Activated CD8-positive, alpha-beta memory T cell treated with anti-CD3 and anti-CD28 coated beads for 36 hours (primary cell): Measurements from ENCODE around the gene SMG7. TPM values are rescaled to one million over a fixed set of nuclear protein-coding genes. Genes with fewer than 3 reads are reported as not detected.

Source experiments
- CTCF ChIA-PET: fragments of 350-600 bp; sonication (Branson Sonifier 250); formaldehyde crosslinking; loops from one replicate; lab custom pipeline; 2021; ENCODE audit warnings: antibody characterized with exemption; lab: Charles Lee
- POLR2A ChIA-PET: fragments of 350-600 bp; sonication (Branson Sonifier 250); formaldehyde crosslinking; loops from one replicate; lab custom pipeline; 2021; ENCODE audit warnings: antibody characterized with exemption; lab: Charles Lee
- total RNA-seq, 2 experiments: library from RNA; stranded (reverse); gene quantifications; one replicate each; pipeline ENCODE4 v1.2.3, GENCODE V29; 2021

Gene SMG7
- total RNA-seq, 2 experiments from 2014 or later, result 72.3 to 75.9 TPM

GRCh38 chr1:183498342-183498991 is 26.2 kb downstream of the SMG7 start:
- ChIA-PET CTCF (no interaction called here), POLR2A (no interaction called here)

DNA sequence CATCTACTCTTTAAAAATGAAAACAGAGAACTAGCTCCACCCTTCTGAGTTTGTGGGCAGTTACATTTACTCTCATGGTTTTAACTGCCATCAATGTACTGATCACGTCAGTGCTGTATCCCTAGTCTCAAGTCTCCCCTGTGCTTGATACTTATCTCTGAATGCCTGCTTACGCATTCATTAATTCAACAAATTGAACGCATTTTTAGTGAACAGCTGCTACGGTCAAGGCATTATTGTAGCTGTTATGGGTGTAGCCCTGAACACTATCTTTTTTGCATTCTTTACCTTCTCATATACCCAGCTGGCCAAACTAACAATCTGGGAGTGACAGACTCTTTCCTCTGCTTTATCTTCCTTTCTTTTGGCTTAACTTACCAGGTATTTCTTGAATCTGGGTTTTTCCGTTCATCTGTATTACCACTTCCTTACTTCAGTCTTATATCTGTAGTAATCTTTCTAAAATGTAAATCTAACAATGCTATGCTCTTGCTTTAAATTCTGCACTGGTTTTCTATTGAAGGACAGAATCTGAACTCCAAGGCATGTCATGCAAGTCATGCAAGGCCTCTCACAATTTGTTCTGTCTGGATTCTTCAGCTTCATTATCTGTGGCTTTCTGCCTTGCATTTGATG is 33.3 kb downstream of the SMG7 start:
- ChIA-PET POLR2A (no interaction called here), CTCF (no interaction called here)

DNA sequence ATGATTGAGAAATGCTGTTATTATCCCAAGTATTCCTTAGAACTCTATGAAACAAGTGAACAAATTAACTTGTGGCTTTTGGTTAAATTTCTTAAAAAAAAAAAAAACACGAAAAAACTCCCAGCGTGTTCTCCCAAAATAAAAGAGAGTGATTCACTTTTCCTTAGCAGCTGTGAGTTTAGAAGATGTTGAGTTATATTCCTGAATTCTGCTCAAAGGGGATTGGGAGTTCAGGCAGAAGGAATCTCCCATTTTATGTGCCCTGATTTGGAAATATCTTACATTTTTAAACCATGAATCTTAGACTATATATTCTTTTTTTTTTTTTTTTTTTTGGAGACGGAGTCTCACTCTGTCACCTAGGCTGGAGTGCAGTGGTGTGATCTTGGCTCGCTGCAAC is 34.3 kb downstream of the SMG7 start:
- POLR2A ChIA-PET, result no interaction called here
- CTCF ChIA-PET, result interaction anchor here (0.7 kb wide), 2 partner anchors 28 to 36 kb away, joined by 3 read pairs; no protein-coding TSS in a partner anchor

DNA sequence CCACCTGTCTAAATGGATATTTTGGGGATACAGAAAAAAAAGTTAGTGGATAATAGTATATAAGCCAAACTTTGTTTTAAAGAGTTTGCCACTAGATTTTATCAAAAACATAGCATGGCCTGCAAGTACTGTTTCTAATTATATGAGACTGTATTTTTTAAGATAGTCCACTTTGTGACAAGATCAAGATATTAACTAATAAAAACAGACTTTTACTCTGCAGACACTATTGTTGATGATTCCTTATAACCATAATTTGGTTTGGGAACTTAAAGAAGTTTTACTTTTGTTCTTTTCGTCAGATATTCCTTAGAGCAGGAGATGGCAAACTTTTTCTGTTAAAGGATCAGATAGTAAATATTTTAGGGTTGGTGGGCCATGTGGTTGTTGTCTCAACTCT is 36.4 kb downstream of the SMG7 start:
- CTCF ChIA-PET, result interaction anchor here (1.5 kb wide), 1 partner anchor 21 kb away, joined by 3 read pairs; no protein-coding TSS in a partner anchor
- POLR2A ChIA-PET, result interaction anchor here (0.5 kb wide), 1 partner anchor 14 kb away, joined by 9 read pairs; no protein-coding TSS in a partner anchor

- POLR2A ChIA-PET, result no interaction called here
- CTCF ChIA-PET, result no interaction called here
These were observed 40.2 kb downstream of the SMG7 start for GRCh38 chr1:183512450-183512849.

- POLR2A ChIA-PET, result no interaction called here
- CTCF ChIA-PET, result interaction anchor here (0.7 kb wide), 1 partner anchor 36 kb away, joined by 3 read pairs; no protein-coding TSS in a partner anchor
These were observed 41.9 kb downstream of the SMG7 start for GRCh38 chr1:183514235-183514634.

DNA sequence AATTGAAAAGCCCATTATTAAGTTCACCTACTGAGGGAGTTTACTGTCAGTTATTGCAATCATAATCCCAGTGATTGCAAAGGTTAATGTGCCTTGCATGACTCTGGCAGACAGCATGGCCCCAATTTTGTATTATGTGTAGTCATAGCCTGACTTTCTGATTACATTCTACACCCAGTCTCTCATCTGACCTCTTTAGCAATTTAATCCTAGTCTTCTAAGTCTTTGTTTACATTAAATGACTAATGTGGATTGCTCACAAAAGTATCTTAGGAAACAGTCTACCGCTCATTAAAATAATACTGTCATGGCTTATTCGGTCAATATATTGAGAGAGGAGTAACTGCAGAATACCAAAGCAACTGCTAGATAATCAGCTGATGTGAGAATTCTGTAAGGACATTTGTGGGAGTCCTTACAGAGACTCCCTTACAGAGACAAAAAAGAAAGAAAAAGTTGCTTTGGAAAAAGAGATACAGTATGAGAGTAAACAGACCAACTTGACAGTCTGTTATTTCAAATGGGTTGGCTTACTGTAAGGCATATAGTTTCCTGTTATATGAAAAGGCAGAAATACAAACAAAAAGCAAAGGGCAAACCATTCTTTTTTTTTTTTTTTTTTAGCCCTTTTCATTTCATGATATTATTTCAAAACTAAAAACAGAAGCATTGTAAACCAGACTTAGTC is 42.8 kb downstream of the SMG7 start:
- ChIA-PET CTCF (no interaction called here), POLR2A (no interaction called here)

- ChIA-PET POLR2A (no interaction called here), CTCF (no interaction called here)
These were observed 44.4 kb downstream of the SMG7 start for GRCh38 chr1:183516725-183517124.

DNA sequence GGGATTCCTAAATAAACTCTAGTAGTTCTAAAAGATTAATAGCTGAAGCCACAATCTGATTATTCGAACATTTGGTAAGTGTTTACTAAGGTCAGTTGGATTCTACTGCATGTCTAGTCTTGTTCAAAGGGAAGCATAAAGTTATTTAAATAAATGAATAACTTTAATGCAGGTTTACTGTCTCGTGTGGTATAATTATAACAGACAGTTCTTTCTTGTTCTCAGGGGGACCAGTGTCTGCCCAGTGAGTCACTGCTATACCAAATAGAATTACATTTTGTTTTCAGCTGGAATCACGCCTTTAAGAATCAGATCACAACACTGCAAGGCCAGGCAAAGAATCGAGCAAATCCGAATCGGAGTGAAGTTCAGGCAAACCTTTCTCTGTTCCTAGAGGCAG is 45.1 kb downstream of the SMG7 start:
- ChIA-PET POLR2A (no interaction called here), CTCF (no interaction called here)

- POLR2A ChIA-PET, result no interaction called here
- CTCF ChIA-PET, result no interaction called here
These were observed 48.1 kb downstream of the SMG7 start for GRCh38 chr1:183520379-183520778.

- ChIA-PET POLR2A (no interaction called here), CTCF (interaction anchor here (0.7 kb wide), 1 partner anchor 667 kb away, joined by 3 read pairs; no protein-coding TSS in a partner anchor)
These were observed 49.8 kb downstream of the SMG7 start for GRCh38 chr1:183522104-183522503.

DNA sequence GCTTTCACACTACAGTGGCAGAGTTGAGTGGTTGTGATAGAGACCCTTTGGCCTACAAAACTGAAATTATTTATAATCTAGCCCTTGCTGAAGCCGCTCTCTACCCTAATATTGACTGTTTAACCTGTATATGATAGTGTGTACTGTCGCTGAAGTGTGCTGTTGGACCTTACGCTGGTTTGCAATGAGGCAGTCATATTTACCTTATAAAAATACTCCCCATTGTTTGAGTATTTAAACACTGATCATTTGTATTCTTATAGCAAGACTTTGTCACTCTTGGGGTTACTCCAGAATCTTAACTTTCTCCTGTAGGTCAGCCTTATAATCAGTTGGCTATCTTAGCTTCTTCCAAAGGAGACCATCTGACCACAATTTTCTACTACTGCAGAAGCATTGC is 56.3 kb downstream of the SMG7 start:
- CTCF ChIA-PET, result no interaction called here
- POLR2A ChIA-PET, result no interaction called here

DNA sequence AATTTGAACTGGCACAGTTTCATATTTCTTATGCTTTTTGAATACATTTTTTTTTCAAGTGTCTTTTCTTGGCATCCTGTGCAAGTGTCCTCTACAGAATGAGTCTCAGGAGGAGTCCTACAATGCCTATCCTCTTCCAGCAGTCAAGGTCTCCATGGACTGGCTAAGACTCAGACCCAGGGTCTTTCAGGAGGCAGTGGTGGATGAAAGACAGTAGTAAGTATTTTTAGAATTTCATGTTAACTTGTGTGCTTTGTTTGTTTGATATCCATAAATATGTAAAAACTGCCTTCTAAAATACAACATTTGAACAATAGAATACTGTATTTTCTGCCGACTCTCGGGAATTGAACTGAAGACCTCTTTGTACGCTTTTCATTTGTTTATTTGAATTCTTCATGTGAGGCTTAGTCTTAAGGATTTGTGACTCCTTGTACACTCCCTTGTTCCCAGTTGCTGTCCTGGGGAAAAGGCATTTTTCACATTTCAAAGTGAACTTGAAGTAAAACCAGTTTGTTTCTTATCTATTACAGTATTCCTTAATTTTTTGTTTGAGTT is 61.4 kb downstream of the SMG7 start:
- POLR2A ChIA-PET, result no interaction called here

GRCh38 chr1:183537405-183537804 is 65.1 kb downstream of the SMG7 start:
- ChIA-PET CTCF (no interaction called here), POLR2A (no interaction called here)

More for the DNA sequence above, 61.4 kb downstream of the SMG7 start:
- CTCF ChIA-PET, result no interaction called here

DNA sequence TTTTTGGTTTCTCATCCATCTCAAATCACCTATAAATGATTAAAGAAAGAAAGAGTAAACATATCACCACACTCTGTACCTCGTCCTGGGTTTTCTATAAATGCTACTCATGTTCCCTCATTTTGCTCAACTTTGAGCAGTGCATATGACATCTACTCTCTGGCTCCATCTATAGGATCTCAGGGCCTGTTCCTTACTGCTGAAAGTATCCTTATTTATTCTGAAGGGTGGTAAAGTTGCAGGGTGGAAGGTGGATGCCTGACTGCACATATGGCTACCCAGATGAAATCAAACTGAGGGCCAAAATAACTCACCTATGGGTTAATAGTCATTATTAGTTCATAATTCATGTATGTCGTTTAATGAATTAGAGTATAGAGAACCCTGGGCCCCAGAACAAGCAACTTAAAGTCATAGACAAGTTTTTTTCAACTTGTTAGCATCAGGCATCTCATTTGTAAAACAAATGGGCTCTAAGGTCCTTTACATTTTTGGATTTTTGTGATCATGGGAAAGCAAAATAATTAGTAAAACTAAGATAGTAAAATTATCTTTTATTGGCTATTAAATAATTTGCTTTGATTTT is 71.4 kb downstream of the SMG7 start:
- CTCF ChIA-PET, result no interaction called here
- POLR2A ChIA-PET, result no interaction called here

- ChIA-PET CTCF (interaction anchor here (0.5 kb wide), 1 partner anchor 76 kb away, joined by 3 read pairs; no protein-coding TSS in a partner anchor), POLR2A (no interaction called here)
These were observed 72.4 kb downstream of the SMG7 start for GRCh38 chr1:183544598-183545297.

DNA sequence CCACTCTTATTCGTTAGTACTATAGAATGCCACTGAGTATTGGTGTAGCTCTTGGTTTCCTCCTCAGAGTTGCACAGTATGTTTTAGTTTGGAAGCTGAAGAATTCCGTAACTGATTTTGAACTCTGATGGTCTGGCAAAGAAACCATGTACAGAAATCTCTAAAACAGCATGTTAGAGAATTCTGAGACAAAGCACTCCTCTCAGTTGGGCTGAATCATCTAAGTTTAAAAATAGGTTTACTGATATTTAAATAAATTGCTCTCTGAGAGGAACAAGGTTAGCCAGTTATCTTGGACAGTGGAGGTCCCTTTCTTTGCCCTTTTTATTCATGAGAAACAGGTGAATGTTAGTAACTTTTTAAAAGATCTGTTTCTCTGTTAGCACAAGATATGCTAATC is 74.1 kb downstream of the SMG7 start:
- POLR2A ChIA-PET, result no interaction called here
- CTCF ChIA-PET, result no interaction called here

DNA sequence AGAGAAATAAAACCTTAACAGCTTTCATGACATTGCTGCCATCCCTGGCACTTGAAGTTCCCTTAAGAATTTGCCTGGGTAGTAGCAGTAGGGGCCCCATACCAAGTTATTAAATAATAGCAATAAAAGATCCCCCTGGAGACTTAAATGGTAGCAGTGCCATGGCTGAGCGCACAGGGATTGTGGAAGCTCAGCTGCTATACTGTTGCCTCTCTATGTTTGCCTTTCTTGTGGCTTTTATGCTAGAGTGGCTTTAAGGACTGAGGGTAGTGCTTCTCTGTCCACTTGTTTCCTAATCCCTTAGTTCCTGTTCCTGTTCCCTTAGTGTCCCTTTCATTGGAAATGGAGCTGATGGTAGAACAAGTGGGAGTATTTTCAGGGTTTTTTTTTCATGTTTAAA is 75.8 kb downstream of the SMG7 start:
- POLR2A ChIA-PET, result no interaction called here
- CTCF ChIA-PET, result no interaction called here

GRCh38 chr1:183550915-183551314 is 78.6 kb downstream of the SMG7 start:
- ChIA-PET POLR2A (no interaction called here), CTCF (no interaction called here)
